GM21619 (cell line): ENCODE results near the gene PLEKHM2.
"Not testable (repeated sequence)": the region's sequence is repeated elsewhere in the genome, so short reads cannot be mapped to it uniquely, and the experiment has no call there.

Experiments
- ATAC-seq: cut with Tn5 transposase; IDR thresholded peaks from one replicate; pipeline ENCODE4 v1.9.1; 2021; ENCODE audit not compliant: unreplicated experiment

Gene PLEKHM2

DNA sequence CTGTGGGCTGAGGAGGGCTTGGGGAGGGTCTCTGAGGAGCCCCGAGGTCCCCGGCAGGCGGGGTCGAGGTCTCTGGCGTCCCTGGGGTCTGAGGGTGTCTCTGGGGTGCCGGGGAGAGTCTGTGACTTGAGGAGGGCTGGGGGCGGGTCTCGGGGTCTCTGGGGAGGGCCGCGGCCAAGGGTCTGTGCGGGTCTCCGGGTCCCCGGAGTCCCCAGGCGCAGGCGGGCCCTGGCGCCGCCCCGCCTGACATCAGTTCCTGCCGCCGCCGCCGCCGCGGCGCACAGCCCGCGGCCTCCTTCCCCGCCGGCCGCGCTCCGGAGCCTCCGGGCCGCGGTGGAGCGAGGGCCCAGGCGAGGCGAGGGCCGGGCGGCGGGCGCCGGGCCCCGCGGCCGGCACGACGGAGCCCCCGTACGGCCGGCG lies at the start of gene PLEKHM2:
PLEKHM2 (plus strand) TSS at position 279 of the 420 bp plus-strand sequence. CDS start 239 bp downstream, outside the sequence.
- no peak for ATAC-seq

DNA sequence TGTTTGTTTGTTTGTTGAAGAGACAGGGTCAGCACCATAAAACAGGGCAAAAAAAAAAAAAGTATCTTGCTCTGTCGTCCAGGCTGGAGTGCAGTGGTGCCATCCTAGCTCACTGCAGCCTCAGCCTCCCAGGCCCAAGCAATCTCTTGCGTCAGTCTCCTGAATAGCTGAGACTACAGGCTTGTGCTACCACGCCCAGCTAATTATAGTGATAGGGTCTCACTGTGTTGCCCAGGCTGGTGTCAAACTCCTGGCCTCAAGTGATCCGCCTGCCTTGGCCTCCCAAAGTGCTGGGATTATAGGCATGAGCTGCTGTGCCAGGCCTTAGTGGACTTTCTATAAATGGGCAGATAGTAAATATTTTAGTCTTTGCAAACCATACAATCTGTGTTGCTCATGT lies 47.7 kb upstream of the PLEKHM2 start:
- ATAC-seq = no peak

- no peak for ATAC-seq
These were observed 46.3 kb upstream of the PLEKHM2 start for GRCh38 chr1:15637826-15638225.

DNA sequence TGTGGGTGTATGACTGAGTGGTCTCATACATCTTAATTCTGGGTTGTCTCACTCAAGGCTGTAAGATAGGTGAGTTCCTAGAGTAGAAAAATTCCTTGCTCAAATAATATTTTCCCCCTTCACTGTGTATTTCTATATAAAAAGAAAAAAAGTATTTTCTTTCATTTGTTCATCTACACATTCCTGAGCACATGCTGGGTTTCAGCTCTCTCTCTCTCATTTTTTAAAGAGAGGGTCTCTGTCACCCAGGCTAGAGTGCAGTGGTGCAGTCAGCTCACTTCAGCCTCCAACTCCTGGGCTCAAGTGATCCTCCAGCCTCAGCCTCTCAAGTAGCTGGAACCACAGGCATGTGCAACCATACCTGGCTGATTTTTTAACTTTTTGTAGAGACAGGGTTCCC lies 44.9 kb upstream of the PLEKHM2 start:
- ATAC-seq = no peak

GRCh38 chr1:15639931-15640330 lies 44.2 kb upstream of the PLEKHM2 start:
- ATAC-seq = no peak

- no peak for ATAC-seq
These were observed 43.5 kb upstream of the PLEKHM2 start for GRCh38 chr1:15640667-15641066.

GRCh38 chr1:15649937-15650336 lies 34.2 kb upstream of the PLEKHM2 start:
- ATAC-seq = no peak

DNA sequence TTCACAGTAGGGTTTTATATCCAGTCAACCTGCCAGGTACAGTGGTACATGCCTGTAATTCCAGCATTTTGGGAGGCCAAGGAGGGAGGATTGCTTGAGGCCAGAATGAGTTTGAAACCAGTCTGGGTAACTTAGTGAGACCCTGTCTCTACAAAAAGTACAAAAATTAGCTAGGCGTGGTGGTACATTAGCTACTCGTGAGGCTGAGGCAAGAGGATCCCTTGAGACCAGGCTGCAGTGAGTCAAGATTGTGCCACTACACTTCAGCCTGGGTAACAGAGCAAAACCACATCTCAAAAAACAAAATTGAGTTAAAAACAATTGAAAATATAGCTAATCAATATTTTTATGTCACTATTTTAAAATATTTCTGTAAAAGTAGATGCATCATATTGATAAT lies 33.7 kb upstream of the PLEKHM2 start:
- ATAC-seq = no peak

GRCh38 chr1:15652130-15652529 lies 32.0 kb upstream of the PLEKHM2 start:
- not testable (repeated sequence) for ATAC-seq

DNA sequence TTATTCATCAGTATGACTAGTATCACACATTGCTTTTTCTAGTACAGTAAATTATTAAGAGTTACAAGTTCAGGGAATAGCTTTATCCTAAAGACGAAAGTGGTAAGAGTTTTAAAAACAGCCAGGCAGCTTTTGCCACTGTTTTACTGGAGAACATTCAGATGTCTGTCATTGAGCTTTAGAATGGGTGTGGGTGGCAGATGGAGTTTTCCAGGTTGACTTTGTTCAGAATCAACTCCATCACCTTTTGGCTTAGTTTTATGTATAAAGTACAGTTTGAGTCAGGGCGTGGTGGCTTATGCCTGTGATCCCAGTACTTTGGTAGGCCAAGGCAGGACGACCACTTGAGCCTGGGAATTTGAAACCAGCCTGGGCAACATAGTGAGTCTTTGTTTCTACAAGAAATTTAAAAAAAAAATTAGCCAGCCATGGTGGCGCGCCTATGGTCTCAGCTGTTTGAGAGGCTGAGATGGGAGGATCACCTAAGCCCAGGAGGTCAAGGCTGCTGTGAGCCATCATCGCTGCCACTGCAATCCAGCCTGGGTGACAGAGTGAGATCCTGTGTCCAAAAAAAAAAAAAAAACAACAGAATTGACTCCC lies 29.9 kb upstream of the PLEKHM2 start:
- no peak for ATAC-seq

DNA sequence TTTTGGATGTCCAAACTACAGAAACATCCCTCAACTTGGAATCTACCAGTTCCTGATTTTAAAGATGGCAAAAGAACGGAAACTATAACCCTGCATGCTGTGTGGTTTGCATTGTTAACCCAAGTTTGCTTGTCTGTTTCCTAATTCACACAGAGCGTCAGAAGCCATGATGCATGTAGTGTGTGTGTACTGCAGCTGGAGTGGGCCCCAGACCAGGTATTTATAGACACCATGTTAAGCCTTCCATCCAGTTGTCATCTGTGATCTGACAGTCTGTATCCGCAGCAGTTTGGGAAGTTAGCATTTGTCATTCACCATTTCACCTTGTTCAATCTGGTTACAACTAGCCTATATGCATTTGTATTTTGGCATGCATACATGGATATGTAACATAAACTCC lies 27.7 kb upstream of the PLEKHM2 start:
- ATAC-seq = no peak

DNA sequence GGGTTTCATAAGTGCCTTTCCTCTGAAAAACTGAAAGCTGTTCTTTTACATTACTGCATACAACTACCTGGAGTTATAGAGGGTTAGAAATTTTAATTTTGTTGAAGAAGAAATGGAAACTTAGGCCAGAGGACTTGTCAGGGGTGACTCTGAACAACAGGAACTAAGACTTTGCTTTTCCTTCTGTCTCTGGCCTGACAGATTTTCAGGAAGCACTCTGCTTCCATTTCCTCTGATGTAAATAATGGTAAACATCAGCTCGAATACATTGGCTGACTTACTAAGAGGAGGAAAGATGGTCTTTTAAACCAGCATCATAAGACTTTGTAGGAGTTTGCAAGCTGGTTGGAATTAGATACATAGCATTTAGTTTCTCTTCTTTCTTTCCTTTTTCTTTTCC lies 27.1 kb upstream of the PLEKHM2 start:
- ATAC-seq = no peak

GRCh38 chr1:15660151-15660550 lies 24.0 kb upstream of the PLEKHM2 start:
- ATAC-seq = no peak

GRCh38 chr1:15662477-15662876 lies 21.6 kb upstream of the PLEKHM2 start:
- no peak for ATAC-seq

DNA sequence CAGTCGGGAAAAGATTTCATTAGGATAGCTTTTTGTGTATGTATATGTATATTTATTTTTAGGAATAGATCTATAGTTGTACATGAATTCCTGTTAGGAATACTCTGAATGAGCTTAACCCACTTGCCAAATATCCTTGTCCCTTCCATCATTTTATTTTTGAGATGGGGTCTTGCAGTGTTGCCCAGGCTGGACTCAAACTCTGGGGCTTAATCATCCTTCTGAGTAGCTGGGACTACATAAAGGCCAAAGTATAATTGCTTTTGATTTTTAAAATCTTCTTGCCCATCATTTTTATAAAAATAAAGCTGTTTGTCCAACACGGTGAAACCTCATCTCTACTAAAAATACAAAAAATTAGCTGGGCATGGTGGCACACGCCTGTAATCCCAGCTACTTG lies 20.2 kb upstream of the PLEKHM2 start:
- ATAC-seq = no peak

DNA sequence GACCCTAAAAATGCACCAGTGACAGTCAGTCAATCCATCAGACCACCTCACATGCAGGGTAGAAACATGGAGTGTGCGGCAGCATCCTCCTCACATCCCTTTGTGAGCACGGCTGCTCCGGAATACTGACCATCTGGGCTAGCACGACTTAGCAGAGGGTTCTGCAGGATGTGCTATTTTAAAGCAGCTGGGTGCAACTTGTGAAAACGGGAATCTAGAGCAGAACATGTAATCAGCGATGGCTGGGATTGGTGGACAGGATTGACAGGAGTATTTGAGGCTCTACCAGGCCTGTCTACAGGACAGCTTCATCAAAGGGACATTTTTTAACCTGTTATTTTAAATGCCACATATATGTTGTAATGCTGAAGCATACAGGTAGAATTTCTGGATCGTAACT lies 16.8 kb upstream of the PLEKHM2 start:
- ATAC-seq = no peak

DNA sequence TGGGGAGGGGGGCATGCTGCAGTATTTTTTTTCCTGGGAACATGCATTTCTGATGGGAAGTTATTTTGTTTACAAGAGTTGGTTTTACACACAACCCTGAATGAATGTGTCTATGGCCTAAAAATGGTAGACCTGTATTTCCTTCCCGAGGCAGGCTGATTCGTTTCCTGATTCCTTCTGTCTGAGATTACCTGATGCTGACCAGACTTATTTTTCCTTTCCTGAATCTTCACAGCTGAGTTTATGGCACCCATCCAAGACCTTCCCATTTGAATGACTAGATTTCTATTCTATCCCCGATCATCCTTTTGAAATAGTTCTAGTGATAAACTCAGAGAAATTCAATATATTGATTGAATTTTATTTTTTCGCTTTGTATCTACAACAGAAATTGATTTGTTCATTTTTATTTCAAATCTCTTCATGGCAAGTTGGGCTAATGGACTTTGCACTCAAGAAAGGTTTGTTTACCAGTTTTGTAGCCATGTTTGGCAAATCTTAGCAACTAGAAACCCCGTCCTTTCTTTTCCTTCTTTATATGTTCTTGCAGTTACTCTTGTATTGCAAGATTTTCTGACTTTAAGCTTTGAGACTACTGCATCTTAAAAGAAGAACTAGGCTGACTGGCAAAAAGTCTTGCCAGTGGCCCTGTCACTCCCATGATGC lies 15.9 kb upstream of the PLEKHM2 start:
- no peak for ATAC-seq

DNA sequence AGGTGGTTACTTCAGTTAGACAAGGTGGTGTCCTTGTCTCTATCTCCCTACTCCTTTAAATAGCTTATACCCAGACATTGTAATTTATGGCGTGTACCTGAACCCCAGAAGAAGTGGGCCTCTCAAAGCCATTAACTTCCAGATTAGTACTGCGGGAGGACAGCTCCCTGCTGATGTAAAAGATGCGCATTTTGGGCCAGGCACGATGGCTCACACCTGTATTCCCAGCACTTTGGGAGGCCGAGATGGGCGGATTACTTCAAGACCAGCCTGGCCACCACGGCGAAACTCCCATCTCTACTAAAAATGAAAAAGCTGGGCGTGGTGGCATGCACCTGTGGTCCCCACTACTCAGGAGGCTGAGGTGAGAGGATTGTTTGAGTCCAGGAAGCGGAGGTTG lies 15.0 kb upstream of the PLEKHM2 start:
- ATAC-seq = no peak

- no peak for ATAC-seq
These were observed 14.3 kb upstream of the PLEKHM2 start for GRCh38 chr1:15669864-15670263.

DNA sequence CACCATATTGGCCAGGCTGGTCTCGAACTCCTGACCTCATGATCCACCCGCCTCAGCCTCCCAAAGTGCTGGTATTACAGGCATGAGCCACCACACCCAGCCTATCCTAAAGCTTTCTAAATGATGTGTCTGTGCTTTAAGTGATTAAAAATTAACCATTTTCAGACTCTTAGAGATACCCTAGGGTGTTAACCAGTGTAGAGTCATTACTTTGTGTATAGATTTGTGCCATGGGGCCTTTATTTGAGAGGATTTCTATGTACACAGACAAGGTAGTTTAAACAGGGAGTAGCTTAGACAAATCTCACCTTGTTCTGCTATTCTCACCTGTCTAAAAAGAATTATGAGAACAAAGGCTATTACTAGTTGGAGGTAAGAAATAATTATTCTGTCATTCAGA lies 12.7 kb upstream of the PLEKHM2 start:
- no peak for ATAC-seq

DNA sequence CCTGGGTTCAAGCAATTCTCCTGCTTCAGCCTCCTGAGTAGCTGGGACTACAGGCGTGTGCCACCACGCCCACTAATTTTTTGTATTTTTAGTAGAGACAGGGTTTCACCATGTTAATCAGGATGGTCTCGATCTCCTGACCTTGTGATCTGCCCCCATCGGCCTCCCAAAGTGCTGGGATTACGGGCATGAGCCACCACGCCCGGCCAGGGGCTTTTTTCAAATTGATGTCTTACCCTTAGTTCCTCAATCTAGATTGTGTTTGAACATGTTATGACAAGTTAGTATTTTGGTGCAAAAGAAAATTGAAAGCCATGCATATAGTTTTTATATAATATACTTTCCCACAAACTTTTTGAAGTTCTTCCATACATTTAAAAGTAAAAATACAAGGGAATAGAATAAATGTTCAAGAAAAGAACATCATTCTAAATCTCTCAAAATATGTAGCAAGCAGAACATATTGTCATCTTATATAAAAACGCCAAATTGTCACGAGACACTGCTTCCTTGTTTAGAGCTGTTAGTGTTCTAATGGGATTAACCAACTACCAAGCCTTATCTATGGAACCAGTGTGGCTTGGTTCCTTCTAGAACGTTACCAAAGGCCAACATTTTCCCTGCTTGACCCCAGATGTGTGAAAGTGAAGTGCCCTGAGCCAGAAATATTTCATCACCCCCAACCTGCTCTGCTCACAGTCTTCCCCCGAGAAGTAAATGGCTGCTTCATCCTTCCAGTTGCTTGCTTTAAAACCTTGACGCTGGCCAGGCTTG lies 9.5 kb upstream of the PLEKHM2 start:
- no peak for ATAC-seq

DNA sequence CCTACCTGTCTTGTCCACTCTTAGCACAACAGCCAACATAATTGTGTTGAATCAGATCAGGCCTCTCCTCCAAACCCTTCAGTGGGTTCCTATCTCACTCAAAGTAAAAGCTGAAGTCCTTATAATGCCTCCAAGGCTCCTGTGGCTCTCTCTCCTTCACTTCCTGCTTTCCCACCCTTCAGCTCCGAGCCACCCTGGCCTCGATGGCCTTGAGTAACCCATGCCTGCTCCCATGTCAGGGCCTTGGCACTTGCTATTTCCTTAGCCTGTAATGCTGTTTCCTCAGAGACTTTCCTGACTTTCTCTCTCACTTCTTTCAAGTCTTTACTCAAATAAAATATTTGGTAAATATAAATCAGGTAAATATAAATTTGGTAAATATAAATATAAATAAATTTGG lies 8.1 kb upstream of the PLEKHM2 start:
- no peak for ATAC-seq
